GM21786 (cell line): Measurements from ENCODE around the gene DPYSL4.

Experiments used
- ATAC-seq: cut with Tn5 transposase; IDR thresholded peaks from one replicate; pipeline ENCODE4 v1.9.1; 2021; ENCODE audit not compliant: unreplicated experiment

DPYSL4 gene

DNA sequence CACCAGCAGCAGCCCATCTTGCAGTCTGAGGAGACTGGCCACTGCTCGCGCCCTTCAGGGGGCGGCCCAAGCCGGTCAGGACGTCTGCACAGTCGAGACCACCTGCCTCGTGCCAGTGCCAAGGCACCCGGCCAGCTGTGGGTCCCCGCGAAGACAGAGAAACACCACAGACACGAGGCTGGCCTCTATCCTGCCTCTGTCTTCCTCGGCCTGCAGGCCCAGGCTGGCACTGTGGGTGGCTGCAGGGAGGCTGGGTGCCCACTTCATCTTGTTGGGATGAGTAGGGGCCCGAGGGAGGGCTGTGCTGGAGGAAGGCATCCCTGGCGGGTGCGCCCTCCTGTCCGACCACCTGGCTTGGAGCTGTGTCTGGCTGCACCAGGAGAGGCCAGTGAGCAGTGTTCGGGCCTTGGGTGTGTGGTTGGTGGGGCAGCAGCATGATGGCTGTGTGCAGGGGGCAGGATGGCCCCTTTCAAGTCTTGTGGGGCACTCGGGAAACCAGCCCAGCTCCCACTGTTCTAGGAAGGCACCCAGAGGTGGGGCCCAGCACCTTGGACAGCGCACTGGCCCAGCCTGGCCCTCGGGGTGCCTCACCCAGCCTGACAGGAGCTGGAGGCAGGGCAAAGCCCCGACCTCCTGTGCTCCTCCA lies 7.3 kb downstream of the DPYSL4 start:
- ATAC-seq = no peak

GRCh38 chr10:132194726-132195125 lies 8.0 kb downstream of the DPYSL4 start:
- ATAC-seq = no peak

DNA sequence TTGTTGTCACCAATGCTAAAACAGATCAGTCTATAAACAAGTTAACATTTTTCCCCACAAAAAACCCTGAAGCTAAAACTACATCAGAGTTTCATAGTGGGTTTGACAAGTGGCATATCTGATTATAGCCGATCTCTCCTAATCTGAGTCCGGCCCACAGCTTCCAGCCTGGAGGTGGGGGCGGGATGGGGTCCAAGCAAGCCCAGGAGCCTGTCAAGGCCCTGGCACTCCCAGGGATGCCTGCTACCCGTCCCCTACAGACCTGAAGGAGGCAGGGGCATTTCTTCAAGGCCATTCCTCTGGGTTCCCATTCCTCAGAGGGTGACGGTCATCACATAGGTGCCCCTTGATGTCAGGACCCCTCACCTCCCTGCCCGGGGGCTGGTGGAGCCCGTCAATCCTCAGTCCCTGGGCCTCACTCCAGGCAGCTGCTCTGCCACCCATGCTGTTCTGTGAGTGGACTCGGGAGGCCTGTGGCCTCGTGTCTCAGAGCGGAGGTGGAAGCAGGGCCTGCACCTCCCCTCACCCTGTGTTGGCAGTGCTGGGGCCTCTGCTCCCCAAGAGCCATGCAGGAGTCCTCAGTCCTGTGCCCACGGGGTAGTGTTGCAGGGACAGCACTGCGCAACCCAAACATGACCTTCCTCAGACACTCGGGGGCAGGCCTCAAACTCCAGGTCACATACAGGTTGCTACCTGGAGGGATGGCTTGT lies 8.8 kb downstream of the DPYSL4 start:
- ATAC-seq = no peak

DNA sequence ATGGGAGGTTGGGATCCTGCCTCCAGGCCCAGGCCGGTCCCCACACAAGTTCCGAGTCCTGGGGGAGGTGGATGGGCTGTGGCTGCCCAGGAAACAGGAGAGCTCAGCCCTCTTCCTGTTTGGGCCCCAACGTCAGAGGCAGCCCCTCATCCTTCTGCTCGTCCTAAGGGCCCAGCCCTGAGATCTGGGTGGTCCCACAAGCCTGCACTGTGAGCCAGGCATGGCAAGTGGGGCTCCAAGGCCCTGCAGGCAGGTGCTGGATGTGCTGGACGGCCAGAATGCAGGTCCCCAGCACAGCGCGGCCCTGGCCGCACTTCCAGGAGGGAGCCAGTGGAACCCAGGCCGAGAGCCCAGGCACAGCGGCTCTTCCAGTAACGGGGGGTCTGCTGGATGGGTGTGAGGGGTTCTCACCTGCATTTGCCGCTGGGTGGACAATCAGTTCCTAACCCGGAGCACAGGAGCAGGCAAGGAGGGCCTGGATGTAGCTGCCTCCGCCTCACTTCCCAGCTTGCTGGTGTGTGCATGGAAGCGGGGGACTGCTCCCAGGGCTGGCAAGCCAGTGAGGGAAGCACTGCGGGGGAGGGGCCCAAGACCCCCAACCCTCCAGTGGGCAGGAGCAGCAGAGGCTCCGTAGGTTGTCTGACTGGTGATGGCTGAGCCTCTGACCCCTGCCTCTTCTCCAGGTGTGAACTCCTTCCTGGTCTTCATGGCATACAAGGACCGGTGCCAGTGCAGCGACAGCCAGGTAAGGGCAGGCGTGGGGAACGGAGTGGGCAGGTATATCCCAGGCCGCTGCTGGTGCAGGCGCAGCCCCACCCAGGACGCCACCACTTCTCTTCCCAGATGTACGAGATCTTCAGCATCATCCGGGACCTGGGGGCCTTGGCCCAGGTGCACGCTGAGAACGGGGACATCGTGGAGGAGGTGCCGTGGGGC lies 9.7 kb downstream of the DPYSL4 start:
- ATAC-seq = no peak

GRCh38 chr10:132197271-132198067 lies 10.7 kb downstream of the DPYSL4 start:
- ATAC-seq = no peak

DNA sequence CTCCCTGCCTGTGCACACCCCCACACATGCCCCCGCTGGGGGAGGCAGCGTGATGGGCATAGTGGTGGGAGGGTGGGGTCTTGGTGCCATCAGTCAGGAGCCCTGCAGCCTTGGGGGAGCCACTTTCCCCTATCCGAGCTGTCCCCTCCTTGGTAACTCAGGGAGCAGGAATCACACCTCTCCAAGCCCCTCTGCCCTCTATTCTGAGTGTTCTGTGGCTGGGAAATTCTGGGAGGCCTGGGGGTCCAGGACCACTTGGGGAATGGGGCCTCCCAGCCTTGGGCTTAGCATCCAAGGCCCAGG lies 11.3 kb downstream of the DPYSL4 start:
- no peak for ATAC-seq

DNA sequence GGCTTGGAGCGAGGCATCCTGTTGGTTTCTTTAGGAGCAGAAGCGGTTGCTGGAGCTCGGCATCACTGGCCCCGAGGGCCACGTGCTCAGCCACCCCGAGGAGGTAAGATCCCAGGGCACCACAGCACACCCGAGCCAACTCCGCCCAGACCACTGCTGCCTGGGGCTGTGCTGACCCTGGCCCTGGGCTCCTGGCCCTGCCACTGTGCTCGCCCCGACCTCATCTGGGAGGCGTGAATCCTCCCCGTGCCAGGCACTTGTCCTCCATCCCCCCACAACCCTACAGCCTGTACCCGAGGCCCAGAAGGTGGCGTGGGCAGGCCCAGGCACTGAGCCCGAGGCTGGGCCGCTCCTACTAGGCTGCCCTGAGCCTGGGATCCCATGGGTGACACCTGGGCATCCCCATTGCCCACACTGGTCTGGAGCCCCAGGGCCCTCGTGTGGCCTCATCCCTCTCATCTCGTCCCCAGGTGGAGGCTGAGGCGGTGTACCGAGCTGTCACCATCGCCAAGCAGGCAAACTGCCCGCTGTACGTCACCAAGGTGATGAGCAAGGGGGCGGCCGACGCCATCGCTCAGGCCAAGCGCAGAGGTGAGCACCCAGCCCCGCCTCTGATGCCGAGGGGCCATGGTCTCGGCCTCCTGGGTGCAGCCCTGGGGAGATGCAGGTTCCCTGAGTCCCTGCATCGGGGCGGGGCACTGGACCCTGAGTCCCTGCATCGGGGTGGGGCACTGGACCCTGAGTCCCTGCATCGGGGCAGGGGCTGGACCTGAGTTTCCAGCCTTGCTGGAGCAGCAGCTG lies 11.8 kb downstream of the DPYSL4 start:
- ATAC-seq = no peak

DNA sequence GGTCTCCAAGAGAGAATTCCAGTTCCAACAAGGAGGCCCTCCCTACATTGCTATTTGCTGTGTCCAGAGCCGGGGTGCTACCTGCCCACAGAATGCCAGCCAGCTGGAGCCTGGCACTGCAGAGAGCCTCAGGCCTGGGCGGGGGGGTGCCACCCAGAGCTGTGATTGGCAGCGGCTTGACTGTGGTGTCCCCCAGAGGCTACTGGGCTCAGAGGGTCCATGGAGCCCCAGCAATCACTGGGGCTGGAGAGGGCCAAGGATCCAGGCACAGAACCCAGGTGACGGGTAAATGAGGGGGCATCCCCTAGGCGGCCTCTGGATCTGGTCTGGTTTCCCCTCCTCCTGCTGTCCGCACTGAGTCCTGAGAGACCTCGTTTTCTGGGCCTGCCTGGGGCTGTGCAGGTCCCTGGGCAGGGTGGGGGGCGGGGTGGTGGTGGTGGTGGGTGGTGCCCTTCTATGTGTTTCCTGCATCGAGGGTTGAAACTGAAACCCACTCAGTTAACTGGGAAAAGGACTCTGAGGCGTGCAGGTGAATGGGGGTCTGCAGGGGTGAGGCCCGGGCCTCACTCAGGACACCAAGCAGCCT lies 12.6 kb downstream of the DPYSL4 start:
- ATAC-seq = no peak

GRCh38 chr10:132199854-132200311 lies 13.1 kb downstream of the DPYSL4 start:
- ATAC-seq = no peak

GRCh38 chr10:132200344-132201110 lies 13.8 kb downstream of the DPYSL4 start:
- ATAC-seq = no peak

DNA sequence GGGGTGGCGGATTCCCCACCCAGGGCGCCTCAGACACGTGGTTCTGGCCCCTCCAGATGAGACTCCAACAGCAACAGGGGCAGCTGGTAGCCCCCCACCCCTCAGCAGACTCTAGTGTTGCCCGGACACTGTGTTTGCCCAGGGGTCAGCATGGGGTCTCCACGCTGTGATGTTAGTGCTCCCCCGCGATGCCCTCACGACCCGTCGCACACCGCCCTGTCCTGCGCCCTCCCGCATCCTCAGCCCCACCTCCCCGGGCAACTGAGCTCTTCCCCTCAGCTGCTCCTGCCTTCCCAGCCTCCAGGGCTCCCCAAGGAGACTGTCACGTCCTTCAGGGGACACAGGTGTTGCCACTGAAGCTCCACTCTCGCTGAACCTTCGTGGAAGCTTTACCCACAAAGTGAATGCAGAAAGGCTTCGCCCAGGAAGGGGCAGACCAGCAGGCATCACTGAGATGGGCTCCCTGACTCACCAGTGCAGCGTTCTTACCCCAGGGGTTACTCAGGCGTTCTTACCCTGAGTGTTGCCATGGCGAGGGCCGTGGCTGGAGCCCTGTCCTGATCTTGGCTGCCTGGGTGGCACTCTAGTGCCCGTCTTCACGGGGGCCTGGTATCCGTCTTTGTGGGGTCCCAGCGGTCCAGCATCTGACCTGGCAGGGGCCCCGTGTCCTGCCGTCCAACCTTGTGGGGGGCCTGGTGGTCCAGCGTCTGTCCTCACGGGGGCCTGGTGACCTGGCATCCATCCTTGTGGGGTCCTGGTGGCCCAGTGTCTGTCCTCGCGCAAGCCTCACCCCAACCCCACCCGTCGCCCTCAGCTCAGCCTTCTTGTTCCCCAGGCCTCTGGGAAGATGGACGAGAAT lies 14.6 kb downstream of the DPYSL4 start:
- ATAC-seq = no peak

GRCh38 chr10:132202070-132202970 lies 15.6 kb downstream of the DPYSL4 start:
- no peak for ATAC-seq

GRCh38 chr10:132203256-132204077 lies 16.7 kb downstream of the DPYSL4 start:
- ATAC-seq = no peak

DNA sequence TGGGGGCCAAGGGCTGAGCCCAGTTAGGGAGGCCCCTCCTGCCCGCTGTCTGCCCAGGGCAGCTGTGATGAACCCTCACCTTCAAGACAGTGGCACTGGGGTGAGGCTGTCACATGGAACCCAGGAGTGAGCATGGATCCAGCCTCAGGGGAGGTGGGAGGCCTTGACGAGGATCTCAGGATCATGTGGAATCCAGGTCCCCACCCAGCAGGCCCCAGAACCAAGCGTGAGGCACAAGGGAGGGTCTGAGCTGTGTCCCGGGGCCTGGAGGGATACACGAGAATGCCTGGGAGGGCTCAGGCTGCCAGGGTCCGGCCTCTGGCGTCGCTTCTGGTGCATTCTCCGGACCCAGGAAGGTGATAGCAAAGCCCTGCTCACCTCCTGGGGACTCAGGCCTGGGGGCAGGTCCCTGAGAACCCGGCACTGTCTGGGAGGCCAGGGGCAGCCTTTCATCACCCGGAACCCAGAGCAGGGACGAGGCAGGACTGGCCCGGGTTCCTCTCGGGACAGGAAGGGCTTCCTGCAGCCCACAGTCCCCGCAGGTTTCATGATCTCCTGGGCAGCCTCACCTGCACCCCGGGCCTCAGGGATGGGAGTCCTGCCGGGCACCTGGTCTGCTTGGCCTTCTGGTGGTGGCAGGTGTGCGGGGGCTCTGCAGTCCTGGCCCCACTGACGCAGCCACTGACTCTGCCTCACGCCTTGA lies 17.5 kb downstream of the DPYSL4 start:
- no peak for ATAC-seq

DNA sequence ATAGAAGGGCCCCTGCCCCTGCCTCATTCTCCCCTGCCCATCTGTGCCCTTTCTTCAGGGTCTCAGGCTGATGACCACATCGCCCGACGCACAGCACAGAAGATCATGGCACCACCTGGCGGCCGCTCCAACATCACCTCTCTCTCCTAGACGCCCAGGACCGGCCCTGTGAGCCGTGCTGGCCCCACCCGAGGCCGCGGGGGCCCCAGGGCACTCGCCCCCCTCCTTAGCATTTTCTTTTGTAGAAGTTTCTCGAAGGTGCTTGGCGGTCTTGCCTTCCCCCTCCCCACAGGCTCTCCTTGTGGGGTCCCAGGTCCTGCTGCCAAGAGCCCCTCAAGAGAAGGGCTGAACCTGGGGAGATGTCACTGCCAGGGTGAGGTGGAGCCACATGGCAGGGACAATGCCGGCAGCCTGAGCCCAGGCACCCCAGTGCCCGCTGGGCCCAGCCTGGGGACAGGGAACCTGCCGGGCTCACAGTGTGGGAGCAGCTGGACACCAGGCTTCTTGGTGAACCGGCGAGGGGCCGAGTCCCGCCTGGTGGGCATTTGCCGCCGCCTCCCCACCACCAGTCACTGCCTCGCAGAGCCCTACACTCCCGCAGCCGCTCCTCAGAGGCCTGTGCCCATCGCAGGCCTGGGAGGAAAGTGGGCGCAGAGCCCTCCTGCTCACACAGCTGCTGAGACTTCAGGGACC lies 18.2 kb downstream of the DPYSL4 start:
- ATAC-seq = no peak
